Heart left ventricle (tissue), 16 donors: ENCODE data around the gene ARHGEF28. TPM values are rescaled to one million over a fixed set of nuclear protein-coding genes. Genes with fewer than 3 reads are reported as not detected.

Source experiments
- ATAC-seq, 4 donors: fragments of 200-7000 bp; cut with Tn5 transposase; one replicate each; pipeline ENCODE4 v1.9.1; 2020 to 2022; ENCODE audit warnings: moderate library complexity in 4 of 4, mild to moderate bottlenecking in 3 of 4, moderate number of reproducible peaks in 1 of 4
- DNase-seq, 5 donors: peaks; one replicate each; pipeline ENCODE4 v3.0.0-alpha.2; 2020
- H3K27ac ChIP-seq, 12 donors: fragments of 200-600 bp; sonication (generic) in 4 of 12; one replicate each; pipeline versions ENCODE4 v1.5.0 to v1.8.0; 2016 to 2022; ENCODE audit warnings: mild to moderate bottlenecking in 2 of 12
- H3K27me3 ChIP-seq, 9 donors: fragments of 200-600 bp; sonication (generic) in 2 of 9; one replicate each; pipeline versions ENCODE4 v1.5.1 to v1.8.0; 2016 to 2022; ENCODE audit warnings: mild to moderate bottlenecking in 3 of 9
- H3K36me3 ChIP-seq, 9 donors: fragments of 200-600 bp; sonication (generic) in 2 of 9; one replicate each; pipeline versions ENCODE4 v1.5.0 to v1.8.0; 2018 to 2022; ENCODE audit warnings: mild to moderate bottlenecking in 2 of 9
- H3K4me1 ChIP-seq, 12 donors: fragments of 200-600 bp; sonication (generic) in 4 of 12; one replicate each; pipeline versions ENCODE4 v1.5.0 to v1.8.0; 2016 to 2022; ENCODE audit warnings: mild to moderate bottlenecking in 3 of 12
- H3K4me3 ChIP-seq, 12 donors: fragments of 200-600 bp; sonication (generic) in 4 of 12; one replicate each; pipeline versions ENCODE4 v1.5.0 to v1.8.0; 2017 to 2022; ENCODE audit warnings: mild to moderate bottlenecking in 9 of 12, moderate library complexity in 4 of 12
- H3K9me3 ChIP-seq, 12 donors: fragments of 200-600 bp; sonication (generic) in 4 of 12; one replicate each; pipeline versions ENCODE4 v1.5.0 to v1.8.0; 2016 to 2022; ENCODE audit warnings: mild to moderate bottlenecking in 1 of 12
- POLR2A ChIP-seq, 2 donors: fragments of 450-650 bp; IDR thresholded peaks; one replicate each; pipeline ENCODE4 v1.6.1; 2017; ENCODE audit warnings: antibody characterized with exemption in 2 of 2, mild to moderate bottlenecking in 2 of 2, moderate library complexity in 2 of 2
- WGBS, 4 donors: extraction: QIAGEN DNeasy Blood & Tissue Kit in 2 of 4; methylation state at CpG; one replicate each; pipeline versions ENCODE4 v1.1.5 to v1.1.7; 2013 to 2018; 5-methylcytosine and 5-hydroxymethylcytosine counted together
- intact Hi-C, 10 donors: fragments of 100-400 bp; cut with DNase I; formaldehyde crosslinking; loops; one replicate each; pipeline versions ENCODE4 v1.11.1 to v1.14.2; 2022
- polyA plus RNA-seq, 2 donors: library from polyadenylated mRNA; stranded (reverse); fragments of 200-250 nt; gene quantifications; one replicate each; pipeline ENCODE4 v1.2.3, GENCODE V29; 2013
- total RNA-seq, 9 donors: library from RNA; depleted of rRNA in 2 of 9; stranded (reverse); fragments of >200 nt in 2 of 9; fragmentation: NEBNext Ultra II Directional in 3 of 9; extraction: Animal tissue kit (Norgen Biotek cat#: 25700) in 3 of 9; gene quantifications; one replicate each; pipeline versions ENCODE4 v1.1.0 to v1.2.4, GENCODE V29; 2016 to 2023
- TF ChIP-seq, protein P1 (sequence below), 12 donors: fragments of 200-600 bp; sonication (generic) in 4 of 12; IDR thresholded peaks; one replicate each; pipeline versions ENCODE4 v1.5.0 to v1.8.0; 2018 to 2022; ENCODE audit warnings: antibody characterized with exemption in 12 of 12, mild to moderate bottlenecking in 5 of 12
- donor health status: ischemic (EF 13 %, LVEDD 7.1; RV severe dilation, severe dysfunction).
- donor health status: healthy with polysubstance abuse.
- donor health status: DM: no; HTN: yes; CAD: no.
- donor health status: DM: no; HTN: no; CAD: no.
- donor health status: ischemic (EF 25% LVEDD 6.9; RV normal size, moderate dysfunction).
- donor health status: ischemic (EF 25% LVEDD 5.7; RV mildly dilated, moderate dysfunction).
- donor health status: healthy.
- donor health status: DM: yes; HTN: yes; CAD: no.
- donor health status: ischemic (EF 35%, LVEDD 5.7; RV mildly dilated, moderate dysfunction).
- donor health status: nonischemic (EF 11% LVEDD 7.7; RV severe dilation, severe dysfunction).
- donor health status: DM: yes; HTN: yes; CAD: no.
- donor health status: PGD.
- donor health status: ischemic (EF 29% LVEDD 5.4; RV normal size, mild dysfunction).
- donor health status: nonischemic (EF 23%, LVEDD 6.1; RV moderate dilation, normal function).

Gene ARHGEF28
- total and polyA plus RNA-seq, 11 donors: 0.51 to 7.7 (median 1.7) TPM

DNA sequence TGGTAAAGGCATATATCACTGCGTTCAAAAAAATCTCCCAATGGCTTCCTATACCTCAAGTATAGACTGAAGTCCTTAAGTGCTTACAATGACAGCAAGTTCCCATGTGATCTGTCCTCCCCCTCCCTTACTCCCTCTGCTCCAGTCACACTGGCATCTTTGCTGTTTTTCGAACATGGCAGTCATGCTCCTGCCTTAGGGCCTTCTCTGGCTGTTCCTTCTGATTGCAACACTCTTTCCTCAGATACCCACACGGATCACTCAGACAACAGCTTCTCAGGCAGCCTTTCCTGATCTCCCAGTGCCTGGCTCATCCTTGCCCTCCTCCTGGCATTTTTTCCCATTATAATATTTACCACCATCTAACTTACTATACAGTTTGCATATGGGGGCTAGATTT lies 232.8 kb downstream of the ARHGEF28 start:
- peak overlapping the region in 1 of 12 donors; percentile 40 for H3K27ac ChIP-seq
- WGBS, 4 donors: 89 to 90% (median 90%) methylated on average over 3 of the region's 3 CpGs
- TF ChIP-seq POLR2A (IDR thresholded peaks at IDR 0.05): no peak
- TF ChIP-seq, protein P1, sequence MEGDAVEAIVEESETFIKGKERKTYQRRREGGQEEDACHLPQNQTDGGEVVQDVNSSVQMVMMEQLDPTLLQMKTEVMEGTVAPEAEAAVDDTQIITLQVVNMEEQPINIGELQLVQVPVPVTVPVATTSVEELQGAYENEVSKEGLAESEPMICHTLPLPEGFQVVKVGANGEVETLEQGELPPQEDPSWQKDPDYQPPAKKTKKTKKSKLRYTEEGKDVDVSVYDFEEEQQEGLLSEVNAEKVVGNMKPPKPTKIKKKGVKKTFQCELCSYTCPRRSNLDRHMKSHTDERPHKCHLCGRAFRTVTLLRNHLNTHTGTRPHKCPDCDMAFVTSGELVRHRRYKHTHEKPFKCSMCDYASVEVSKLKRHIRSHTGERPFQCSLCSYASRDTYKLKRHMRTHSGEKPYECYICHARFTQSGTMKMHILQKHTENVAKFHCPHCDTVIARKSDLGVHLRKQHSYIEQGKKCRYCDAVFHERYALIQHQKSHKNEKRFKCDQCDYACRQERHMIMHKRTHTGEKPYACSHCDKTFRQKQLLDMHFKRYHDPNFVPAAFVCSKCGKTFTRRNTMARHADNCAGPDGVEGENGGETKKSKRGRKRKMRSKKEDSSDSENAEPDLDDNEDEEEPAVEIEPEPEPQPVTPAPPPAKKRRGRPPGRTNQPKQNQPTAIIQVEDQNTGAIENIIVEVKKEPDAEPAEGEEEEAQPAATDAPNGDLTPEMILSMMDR (IDR thresholded peaks at IDR 0.05): no peak
- H3K4me3 ChIP-seq: no peak overlapping the region
- ATAC-seq: no peak
- DNase-seq: no peak
- peaks cover 0 to 39% (median 17%) of the 10 kb centered on the region in 12 donors for H3K4me1 ChIP-seq
- H3K27me3 ChIP-seq: no peaks in the 10 kb centered on the region
- H3K36me3 ChIP-seq: no peaks in the 10 kb centered on the region
- intact Hi-C loops: no loop called here
- no peaks in the 10 kb centered on the region for H3K9me3 ChIP-seq

DNA sequence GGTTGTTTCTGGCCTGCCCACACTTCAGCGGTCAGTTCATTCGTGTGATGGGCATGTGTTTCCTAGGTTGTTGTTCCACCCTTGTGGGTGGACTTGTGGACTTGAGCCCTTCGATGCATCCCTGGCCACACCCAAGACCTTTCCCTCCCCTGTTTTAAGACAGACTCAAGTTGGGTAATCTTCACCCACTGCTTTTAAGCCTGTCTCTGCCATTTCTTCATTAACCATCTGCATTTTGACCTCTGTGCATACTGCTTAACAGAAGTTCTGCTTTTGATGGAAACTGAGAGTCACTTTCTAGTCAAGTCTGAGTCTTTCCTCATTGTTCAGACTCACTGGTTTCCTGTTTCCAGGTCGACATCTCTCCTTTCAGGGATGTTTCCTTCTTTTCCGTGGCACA lies 233.7 kb downstream of the ARHGEF28 start:
- no peak for ATAC-seq
- intact Hi-C loops: loop anchor here in 1 of 10 donors (5.0 kb wide), 1 partner anchor 38 kb away; no protein-coding TSS in a partner anchor

DNA sequence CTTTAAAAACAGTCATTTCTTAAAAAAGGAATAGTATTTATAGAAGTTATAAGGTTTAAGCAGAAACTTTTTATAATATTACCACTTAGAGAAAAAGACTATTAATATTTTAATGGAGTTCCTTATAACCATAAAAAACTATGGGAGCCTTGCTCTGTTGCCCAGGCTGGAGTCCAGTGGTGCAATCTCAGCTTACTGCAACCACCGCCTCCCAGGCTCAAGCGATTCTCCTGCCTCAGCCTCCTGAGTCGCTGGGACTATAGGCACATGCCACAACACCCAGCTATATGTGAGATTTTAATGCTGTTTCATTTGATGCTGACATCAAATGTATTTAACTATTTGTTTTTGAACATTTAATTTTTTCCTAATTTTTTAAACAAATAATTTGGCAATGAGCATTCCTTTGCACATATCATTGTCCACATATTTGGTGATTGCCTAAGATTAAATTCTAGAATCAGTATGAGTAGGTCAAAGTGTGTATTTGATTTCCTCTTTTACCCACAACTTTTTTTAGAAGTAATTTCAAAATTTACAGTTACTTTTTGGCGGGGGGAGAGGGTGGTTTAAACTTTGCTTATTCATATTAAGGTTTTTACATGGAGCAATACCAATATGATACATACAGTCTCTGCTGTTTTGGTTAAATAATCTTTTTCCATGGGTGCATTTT lies 235.5 kb downstream of the ARHGEF28 start:
- Histone ChIP-seq H3K27me3 (no peaks in the 10 kb centered on the region), H3K9me3 (no peaks in the 10 kb centered on the region), H3K4me1 (peaks cover 0 to 38% (median 15%) of the 10 kb centered on the region in 12 donors), H3K4me3 (no peak overlapping the region), H3K27ac (peak overlapping the region in 3 of 12 donors; percentile 15 to 54 (median 41)), H3K36me3 (no peaks in the 10 kb centered on the region)
- no peak for DNase-seq
- ATAC-seq: no peak
- intact Hi-C loops: loop anchor here in 1 of 10 donors (5.0 kb wide), 1 partner anchor 36 kb away; no protein-coding TSS in a partner anchor
- TF ChIP-seq, protein P1 (IDR thresholded peaks at IDR 0.05): no peak
- no peak for TF ChIP-seq POLR2A (IDR thresholded peaks at IDR 0.05)
- 81 to 90% (median 86%) methylated on average over 4 of the region's 4 CpGs for WGBS, 4 donors

More for the DNA sequence above, 233.7 kb downstream of the ARHGEF28 start:
- Histone ChIP-seq H3K4me1 (peaks cover 0 to 39% (median 17%) of the 10 kb centered on the region in 12 donors), H3K36me3 (no peaks in the 10 kb centered on the region), H3K9me3 (no peaks in the 10 kb centered on the region), H3K27ac (no peak overlapping the region), H3K27me3 (no peaks in the 10 kb centered on the region), H3K4me3 (no peak overlapping the region)
- DNase-seq: no peak
- WGBS, 4 donors: 77 to 85% (median 81%) methylated on average over 5 of the region's 5 CpGs
- no peak for TF ChIP-seq POLR2A (IDR thresholded peaks at IDR 0.05)
- TF ChIP-seq, protein P1 (IDR thresholded peaks at IDR 0.05): no peak

DNA sequence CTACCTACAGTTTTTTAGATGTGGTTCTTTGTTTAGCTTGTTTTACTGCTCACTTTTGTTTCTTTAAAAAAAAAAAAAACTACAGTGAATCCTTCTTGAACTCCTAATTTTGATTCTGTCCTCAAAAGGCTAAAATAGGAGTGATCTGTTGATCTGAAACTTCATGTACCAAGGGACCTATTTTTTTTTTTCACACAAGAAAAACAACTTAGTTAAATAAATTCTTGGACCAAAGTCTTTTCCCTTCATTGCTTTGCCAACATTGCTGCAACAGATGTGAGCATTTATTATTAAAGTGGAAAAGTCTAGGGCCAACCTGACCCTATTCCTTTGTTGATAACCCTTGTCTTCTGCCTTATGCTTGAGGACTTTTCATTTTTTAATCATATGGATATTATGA lies 236.8 kb downstream of the ARHGEF28 start:
- intact Hi-C loops: loop anchor here in 1 of 10 donors (5.0 kb wide), 1 partner anchor 35 kb away; no protein-coding TSS in a partner anchor
- Histone ChIP-seq H3K27me3 (no peaks in the 10 kb centered on the region), H3K27ac (peak overlapping the region in 4 of 12 donors; percentile 4 to 54 (median 23)), H3K4me1 (peaks cover 0 to 25% (median 3%) of the 10 kb centered on the region in 12 donors), H3K9me3 (no peaks in the 10 kb centered on the region), H3K4me3 (peak overlapping the region in 3 of 12 donors; percentile 1 to 35 (median 29)), H3K36me3 (peaks cover 0 to 1% (median 0%) of the 10 kb centered on the region in 9 donors)
- ATAC-seq: no peak
- no peak for DNase-seq
- no peak for TF ChIP-seq POLR2A (IDR thresholded peaks at IDR 0.05)
- TF ChIP-seq, protein P1 (IDR thresholded peaks at IDR 0.05): no peak
